Activated T-cell treated with anti-CD3 and anti-CD28 coated beads, Interleukin-2, amount 50 U/mL, for 24 hours (primary cell): ENCODE results near the gene MDC1.

Experiments used
- DNase-seq: peaks from one replicate; pipeline ENCODE4 v3.0.0-alpha.2; 2020
- H3K27ac Mint-ChIP-seq: 2 replicates; pipeline ENCODE4 v1.8.0; 2020; ENCODE audit warnings: mild to moderate bottlenecking, mixed read lengths
- H3K27me3 Mint-ChIP-seq: 2 replicates; pipeline ENCODE4 v1.8.0; 2020; ENCODE audit warnings: mixed read lengths
- H3K36me3 Mint-ChIP-seq: 2 replicates; pipeline ENCODE4 v1.8.0; 2020; ENCODE audit warnings: low read depth, mixed read lengths
- H3K4me1 Mint-ChIP-seq: 2 replicates; pipeline ENCODE4 v1.8.0; 2020; ENCODE audit warnings: low read depth, mixed read lengths
- H3K4me3 Mint-ChIP-seq: 2 replicates; pipeline ENCODE4 v1.8.0; 2020; ENCODE audit warnings: mild to moderate bottlenecking, moderate library complexity, mixed read lengths
- H3K9me3 Mint-ChIP-seq: 2 replicates; pipeline ENCODE4 v1.8.0; 2020; ENCODE audit warnings: mixed read lengths

MDC1 gene

DNA sequence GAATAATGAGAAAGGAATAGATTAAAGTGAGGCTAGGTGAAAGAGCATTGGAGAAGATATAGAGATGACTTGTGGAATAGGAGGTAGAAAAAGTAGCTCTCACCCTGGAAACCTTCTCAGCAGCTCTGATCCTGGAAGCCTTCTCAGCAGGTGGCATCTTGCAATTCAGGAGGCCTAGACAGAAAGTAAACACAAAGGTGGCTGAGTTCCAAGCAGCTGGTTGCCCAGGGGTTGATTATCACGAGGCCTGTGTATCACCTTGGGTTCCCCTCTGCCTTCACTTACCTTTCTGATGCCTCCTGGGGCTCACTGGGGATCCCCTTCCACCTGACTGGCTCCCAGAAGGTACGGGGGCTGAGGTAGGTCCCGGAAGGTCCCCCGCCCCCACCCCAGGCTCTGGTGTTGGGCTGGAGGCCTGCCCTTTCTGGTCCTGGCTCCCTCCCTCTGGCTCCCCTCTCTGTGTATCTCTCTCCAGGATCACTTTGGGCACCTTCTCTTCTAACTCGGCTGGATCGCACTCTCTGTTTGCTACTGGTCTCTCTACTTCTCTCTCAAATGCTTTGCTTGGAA is 9.7 kb downstream of the MDC1 start:
- no peak for DNase-seq
- H3K27ac Mint-ChIP-seq: no peak overlapping the region
- peaks cover 93% of the 10 kb centered on the region for H3K36me3 Mint-ChIP-seq
- H3K9me3 Mint-ChIP-seq: no peaks in the 10 kb centered on the region
- no peak overlapping the region for H3K4me3 Mint-ChIP-seq
- H3K4me1 Mint-ChIP-seq: peaks cover 8% of the 10 kb centered on the region
- H3K27me3 Mint-ChIP-seq: no peaks in the 10 kb centered on the region

DNA sequence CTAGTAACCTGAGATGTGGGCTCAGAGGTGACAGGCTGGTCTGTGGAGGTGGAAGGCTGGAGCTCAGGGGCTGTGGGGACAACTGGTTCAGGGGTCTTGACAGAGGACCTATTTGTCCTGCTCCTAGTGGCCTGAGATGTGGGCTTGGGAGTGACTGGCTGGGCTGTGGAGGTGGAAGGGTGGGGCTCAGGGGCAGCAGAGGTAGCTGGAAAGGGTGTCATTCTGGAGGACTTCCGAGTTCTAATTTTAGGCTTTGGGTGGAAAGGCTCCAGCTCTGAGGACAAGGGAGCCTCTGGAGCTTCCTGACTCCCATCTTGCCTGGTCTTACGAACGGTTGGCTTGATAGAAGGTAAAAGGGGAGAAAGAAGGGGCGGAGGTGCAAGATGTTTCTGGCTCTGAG is 11.5 kb downstream of the MDC1 start:
- Mint-ChIP-seq H3K27ac (peak overlapping the region; percentile 12), H3K36me3 (peaks cover 83% of the 10 kb centered on the region), H3K4me3 (no peak overlapping the region), H3K27me3 (no peaks in the 10 kb centered on the region), H3K9me3 (no peaks in the 10 kb centered on the region), H3K4me1 (no peaks in the 10 kb centered on the region)
- DNase-seq: no peak

- no peak for DNase-seq
- Mint-ChIP-seq H3K36me3 (peaks cover 81% of the 10 kb centered on the region), H3K27ac (no peak overlapping the region)
These were observed 13.3 kb downstream of the MDC1 start for GRCh38 chr6:30703821-30704220.

DNA sequence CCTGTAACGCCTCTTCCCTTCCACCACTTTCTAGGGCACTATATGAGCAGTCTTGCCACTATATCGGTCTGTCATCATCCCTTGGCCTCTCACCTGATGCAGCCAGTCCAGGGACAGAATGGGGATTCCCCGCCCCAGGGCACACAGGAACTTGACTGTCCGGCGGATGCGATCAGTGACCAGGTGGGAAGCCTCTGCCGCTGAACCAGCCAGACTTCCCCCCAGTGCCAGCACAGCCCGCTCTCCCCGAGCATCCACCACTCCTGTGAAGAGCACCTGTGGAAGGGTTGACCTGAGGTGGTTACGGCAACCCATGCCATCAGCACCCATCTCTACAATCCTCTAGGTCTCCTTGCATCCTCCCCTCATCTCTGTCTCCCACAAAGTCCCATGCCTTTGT is 14.1 kb downstream of the MDC1 start:
- Mint-ChIP-seq H3K9me3 (no peaks in the 10 kb centered on the region), H3K27me3 (no peaks in the 10 kb centered on the region), H3K27ac (no peak overlapping the region), H3K4me1 (no peaks in the 10 kb centered on the region), H3K36me3 (peaks cover 73% of the 10 kb centered on the region), H3K4me3 (no peak overlapping the region)
- DNase-seq: no peak

More at GRCh38 chr6:30703821-30704220, 13.3 kb downstream of the MDC1 start:
- Mint-ChIP-seq H3K4me3 (no peak overlapping the region), H3K27me3 (no peaks in the 10 kb centered on the region), H3K4me1 (no peaks in the 10 kb centered on the region), H3K9me3 (no peaks in the 10 kb centered on the region)

DNA sequence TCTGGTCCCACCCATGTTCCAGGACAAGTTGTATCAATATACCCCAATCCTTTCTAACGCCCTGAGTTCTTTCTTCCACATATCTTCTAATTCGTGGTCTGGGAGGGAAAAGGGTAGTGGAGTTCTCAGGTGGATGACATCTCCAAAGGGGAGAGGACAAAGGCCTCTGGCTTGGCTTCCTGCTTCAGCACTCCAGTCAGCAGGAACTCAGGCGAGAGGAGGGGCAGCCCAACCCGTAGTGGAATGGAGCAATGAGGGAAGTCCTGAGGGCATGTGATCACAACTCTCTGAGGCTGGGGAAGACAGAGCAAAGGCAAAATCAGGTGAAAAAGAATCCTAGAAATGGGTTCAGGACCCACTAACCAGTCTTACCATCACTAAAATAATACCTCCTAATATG is 16.7 kb downstream of the MDC1 start:
- H3K9me3 Mint-ChIP-seq: no peaks in the 10 kb centered on the region
- H3K4me3 Mint-ChIP-seq: no peak overlapping the region
- H3K27me3 Mint-ChIP-seq: no peaks in the 10 kb centered on the region
- no peak overlapping the region for H3K27ac Mint-ChIP-seq
- H3K36me3 Mint-ChIP-seq: peaks cover 50% of the 10 kb centered on the region
- H3K4me1 Mint-ChIP-seq: no peaks in the 10 kb centered on the region
- DNase-seq: no peak

GRCh38 chr6:30696432-30696831 is 20.6 kb downstream of the MDC1 start:
- Mint-ChIP-seq H3K36me3 (peaks cover 15% of the 10 kb centered on the region), H3K27ac (no peak overlapping the region), H3K4me1 (peaks cover 5% of the 10 kb centered on the region), H3K9me3 (no peaks in the 10 kb centered on the region), H3K27me3 (no peaks in the 10 kb centered on the region), H3K4me3 (no peak overlapping the region)
- DNase-seq: no peak

DNA sequence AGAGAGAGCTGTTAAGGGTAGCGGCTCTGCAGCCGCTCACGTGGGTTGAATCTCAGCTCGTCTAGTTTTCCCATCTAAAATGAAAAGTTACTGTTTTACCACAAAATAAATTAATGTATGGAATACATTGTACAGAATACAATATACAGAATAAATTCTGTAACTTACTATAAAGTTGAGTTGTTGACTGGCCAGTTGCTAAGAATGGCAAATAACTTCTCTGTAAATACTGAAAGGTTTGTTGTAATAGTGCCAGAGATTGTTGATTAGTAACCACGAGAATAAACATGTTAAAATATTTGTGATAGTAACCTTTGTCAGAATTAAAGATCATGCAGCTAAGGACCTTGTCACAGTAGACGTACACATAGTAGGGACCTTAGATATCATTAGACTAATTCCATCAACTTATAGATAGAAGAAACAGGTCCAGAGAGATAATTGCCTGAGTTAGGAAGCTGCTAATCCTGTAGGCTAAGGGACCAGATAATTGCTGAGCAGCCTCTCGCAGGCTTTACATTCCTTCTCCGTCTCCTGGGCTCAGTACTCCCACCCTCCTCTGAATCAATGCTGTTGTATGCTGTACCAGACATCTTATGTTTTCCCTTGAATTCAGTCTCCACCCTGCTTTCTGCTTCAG is 25.8 kb downstream of the MDC1 start:
- no peaks in the 10 kb centered on the region for H3K9me3 Mint-ChIP-seq

DNA sequence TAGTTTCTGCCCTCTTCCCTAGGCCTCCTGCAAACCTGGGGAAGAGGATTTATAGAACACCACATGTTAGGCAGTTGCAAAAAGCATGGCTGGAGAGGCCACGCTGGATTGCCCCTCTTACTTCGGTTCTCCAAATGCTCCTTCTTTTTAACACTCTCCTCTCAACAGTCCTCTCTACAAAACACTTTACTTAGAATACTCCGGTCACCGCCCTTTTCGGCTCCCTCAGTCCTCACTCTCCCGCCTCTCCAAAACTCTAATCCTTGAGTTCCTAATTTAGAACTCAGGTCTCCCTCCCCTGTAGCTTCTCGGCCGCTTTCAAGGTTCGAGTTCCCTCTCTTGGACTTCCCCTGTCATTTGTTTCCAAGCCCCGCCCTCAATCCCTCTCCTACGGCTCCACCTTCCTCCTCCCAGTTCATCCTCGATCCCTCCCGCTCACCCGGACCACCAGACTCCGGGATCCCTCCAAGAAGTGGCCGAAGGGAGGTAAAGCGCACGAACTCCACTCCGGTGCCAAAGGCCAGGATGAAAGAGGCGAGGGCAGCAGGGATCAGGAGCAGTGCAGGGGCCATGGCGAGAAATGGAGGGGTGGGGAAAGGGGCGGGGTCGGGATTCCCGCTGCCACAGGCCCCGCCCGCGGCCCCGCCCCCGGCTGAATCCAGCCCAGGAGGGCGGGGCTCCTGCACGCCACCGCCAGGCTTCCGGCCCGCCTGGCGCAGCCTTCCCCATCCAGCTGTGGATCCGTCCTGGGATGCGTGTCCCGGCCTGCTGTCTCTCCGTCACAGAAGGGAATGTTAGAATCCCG is 26.5 kb downstream of the MDC1 start, which contains the start of gene NRM:
NRM (minus strand) TSS at position 582 of the 805 bp plus-strand sequence; CDS start at position 572, 10 bp downstream.
- peak within 1 kb of the TSS; percentile 93 for H3K27ac Mint-ChIP-seq
- H3K4me1 Mint-ChIP-seq: peaks cover 43% of the 10 kb centered on the region

More for the DNA sequence above, 25.8 kb downstream of the MDC1 start:
- no peak for DNase-seq
- H3K27ac Mint-ChIP-seq: peak overlapping the region; percentile 77
- H3K4me3 Mint-ChIP-seq: peak overlapping the region; percentile 92
- no peaks in the 10 kb centered on the region for H3K27me3 Mint-ChIP-seq
- H3K36me3 Mint-ChIP-seq: peaks cover 22% of the 10 kb centered on the region
- H3K4me1 Mint-ChIP-seq: peaks cover 43% of the 10 kb centered on the region

DNA sequence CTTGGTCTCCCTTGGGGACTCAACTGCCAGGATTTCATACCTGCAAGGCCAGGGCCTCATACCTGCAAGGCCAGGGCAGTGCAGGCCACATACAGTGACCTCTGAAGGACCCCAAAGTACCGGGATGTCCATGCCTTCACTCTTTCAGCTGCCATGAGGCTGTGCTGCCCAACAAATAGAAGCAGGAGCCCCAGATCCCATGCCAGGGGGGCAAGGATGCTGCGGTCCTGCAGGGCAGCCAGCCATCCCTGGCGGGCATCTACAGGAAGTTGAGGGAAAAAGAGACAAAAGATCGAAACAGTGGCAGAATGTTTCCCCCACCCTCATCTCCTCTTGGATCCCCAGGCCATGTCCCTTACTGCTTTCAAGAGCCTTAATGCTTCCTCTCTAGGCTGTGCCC is 27.1 kb downstream of the MDC1 start:
- peaks cover 35% of the 10 kb centered on the region for H3K36me3 Mint-ChIP-seq
- peak overlapping the region; percentile 92 for H3K4me3 Mint-ChIP-seq
- no peaks in the 10 kb centered on the region for H3K9me3 Mint-ChIP-seq
- peak overlapping the region; percentile 93 for H3K27ac Mint-ChIP-seq
- DNase-seq: no peak
- peaks cover 43% of the 10 kb centered on the region for H3K4me1 Mint-ChIP-seq
- H3K27me3 Mint-ChIP-seq: no peaks in the 10 kb centered on the region

More for the DNA sequence above, 26.5 kb downstream of the MDC1 start, which contains the start of gene NRM:
- DNase-seq: peak; percentile 88
- Mint-ChIP-seq H3K36me3 (peaks cover 29% of the 10 kb centered on the region), H3K9me3 (no peaks in the 10 kb centered on the region), H3K27me3 (no peaks in the 10 kb centered on the region), H3K4me3 (peak within 1 kb of the TSS; percentile 92)

DNA sequence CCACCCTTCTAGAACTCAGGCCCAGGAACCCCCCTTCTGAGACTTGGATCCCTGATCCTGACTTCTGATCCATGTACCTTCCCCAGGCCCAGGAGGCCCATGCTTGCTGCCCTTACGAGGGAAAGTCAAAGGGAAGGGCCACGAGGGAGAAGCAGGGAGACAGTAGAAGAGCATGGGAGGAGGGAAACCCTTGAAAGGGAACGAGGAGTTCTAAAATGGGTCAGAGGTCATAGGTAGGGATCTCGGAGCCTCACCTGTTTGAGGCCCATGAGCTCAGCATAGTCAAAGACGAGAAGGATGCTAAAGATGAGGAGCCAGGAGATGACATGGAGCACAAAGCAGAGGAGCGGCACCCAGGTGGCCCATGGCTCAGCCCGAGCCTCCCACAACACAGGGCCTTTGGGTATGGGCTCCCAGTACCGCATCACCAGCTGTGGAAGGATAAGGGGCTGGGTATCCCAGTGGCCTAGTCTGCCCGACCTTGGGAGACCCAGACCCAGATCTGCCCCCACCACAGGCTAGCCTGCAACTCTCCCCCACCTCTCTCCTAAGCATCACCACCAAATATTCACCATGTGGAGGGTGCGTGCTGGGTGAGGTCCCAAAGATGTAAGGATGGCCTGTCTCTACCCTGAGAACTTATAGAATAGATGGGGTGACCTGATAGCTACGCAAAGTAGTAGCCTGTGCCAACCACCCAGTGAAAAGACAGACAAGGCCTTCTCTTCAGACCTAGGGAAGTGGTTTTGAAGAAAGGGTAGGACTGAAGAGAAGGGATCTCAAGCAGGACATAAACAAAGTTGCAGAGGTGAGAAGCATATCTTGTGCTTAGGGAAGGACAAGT is 27.8 kb downstream of the MDC1 start:
- Mint-ChIP-seq H3K9me3 (no peaks in the 10 kb centered on the region), H3K27me3 (no peaks in the 10 kb centered on the region), H3K4me3 (peak overlapping the region; percentile 92), H3K27ac (peak overlapping the region; percentile 99), H3K36me3 (peaks cover 42% of the 10 kb centered on the region), H3K4me1 (peaks cover 43% of the 10 kb centered on the region)
- DNase-seq: no peak

DNA sequence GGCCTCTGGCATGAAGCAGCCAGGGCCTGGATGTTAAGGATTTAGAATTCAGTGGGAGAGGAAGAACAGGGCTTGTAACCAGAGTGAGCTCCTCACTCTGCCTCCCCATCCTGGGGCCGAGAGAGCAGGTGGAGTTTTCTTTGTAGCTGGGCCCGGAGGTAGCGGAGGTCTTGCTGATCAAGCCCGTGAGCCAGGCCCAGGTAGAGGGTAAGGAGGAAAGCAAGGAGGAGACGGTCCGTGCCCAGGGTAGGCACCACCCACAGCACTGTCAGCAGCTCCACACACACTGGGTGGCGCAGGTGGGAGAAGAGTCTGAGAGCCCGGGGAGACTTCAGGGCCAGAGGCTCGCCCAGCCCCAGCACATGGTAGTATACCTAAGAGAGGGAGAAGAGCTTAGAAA is 28.5 kb downstream of the MDC1 start:
- Mint-ChIP-seq H3K27ac (peak overlapping the region; percentile 99), H3K27me3 (no peaks in the 10 kb centered on the region), H3K4me3 (peak overlapping the region; percentile 94), H3K4me1 (peaks cover 43% of the 10 kb centered on the region), H3K9me3 (no peaks in the 10 kb centered on the region), H3K36me3 (peaks cover 48% of the 10 kb centered on the region)
- DNase-seq: no peak

DNA sequence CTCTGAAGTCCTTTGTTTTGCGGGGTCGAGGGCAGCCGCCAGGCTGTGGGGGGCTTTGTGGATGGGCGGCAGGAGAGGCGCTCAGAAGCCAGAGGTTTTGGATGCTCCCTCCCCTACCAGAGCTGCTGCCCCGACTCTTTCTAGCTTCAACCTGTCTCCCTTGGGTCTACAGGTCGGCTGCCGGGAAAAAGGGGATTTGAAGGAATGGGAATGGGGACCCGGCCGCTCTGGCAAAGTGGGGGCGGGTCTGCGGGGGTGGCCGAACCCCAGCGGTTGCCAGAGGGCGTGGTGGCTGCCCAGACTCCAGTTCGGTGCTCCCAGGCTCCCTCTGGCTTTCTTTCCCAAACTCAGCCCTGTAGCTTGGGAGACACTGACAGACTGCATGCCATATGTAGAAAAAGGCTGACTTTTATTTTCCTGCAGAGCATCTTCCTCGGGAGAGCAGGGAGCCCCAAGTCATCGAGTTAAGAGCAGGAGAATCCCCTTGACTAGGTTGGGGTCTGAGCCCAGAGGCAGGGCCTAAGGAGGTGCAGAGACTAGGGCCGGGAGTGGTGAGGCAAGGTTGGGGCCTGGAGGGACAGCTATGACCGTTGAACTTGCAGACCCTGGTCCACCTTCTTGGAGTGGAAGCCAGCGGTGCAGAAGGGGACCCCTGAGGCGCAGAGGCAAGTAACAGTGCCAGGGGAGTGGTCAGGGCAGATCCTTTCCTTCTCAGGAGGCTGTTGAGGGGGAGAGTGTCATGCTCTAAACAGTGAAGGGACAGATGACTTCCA is 29.2 kb downstream of the MDC1 start:
- Mint-ChIP-seq H3K27ac (peak overlapping the region; percentile 99), H3K36me3 (peaks cover 56% of the 10 kb centered on the region), H3K9me3 (no peaks in the 10 kb centered on the region), H3K27me3 (no peaks in the 10 kb centered on the region), H3K4me1 (peaks cover 43% of the 10 kb centered on the region), H3K4me3 (peak overlapping the region; percentile 94)
- no peak for DNase-seq

DNA sequence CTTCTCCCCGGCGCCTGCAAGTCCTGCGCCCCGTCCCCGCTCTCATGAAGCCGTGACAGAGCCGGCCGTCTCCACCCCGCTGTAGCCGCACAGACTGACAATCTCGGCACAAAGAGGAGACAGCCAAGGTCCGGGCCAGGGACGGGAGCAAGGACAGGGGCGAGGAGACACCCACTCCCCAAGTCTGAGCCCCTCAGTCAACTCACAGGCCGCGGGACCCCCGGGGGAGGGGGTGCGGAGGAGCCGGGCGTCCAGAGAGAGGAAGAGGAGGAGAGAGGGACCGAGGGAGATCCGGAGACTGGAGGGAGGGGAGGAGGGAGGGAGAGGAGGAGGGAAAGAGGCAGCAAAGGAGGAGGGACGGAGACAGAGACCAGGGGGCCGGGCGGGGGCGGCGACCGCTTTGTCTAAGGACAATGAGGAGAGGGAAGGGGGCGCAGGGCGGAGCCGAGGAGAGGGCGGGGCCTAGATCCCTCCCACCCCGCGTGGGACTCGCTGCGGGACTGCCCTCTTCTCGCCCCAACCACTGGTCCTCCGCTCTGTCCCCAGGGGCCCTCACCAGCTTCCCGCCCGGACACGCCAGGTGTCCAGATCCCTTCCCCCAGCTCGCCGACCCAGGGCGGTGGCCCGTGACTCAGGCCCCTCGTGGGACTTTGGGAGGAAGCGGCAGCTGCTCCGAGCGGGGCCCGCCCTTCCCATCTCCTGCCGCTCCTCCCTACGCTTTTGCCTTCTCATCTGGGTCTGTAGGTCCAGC is 30.0 kb downstream of the MDC1 start:
- Mint-ChIP-seq H3K4me1 (peaks cover 44% of the 10 kb centered on the region), H3K4me3 (peak overlapping the region; percentile 94), H3K27ac (peak overlapping the region; percentile 99), H3K36me3 (peaks cover 63% of the 10 kb centered on the region), H3K9me3 (no peaks in the 10 kb centered on the region), H3K27me3 (no peaks in the 10 kb centered on the region)
- peak; percentile 89 for DNase-seq
